GM18517 (cell line): ENCODE measurements around the gene THAP7.

Experiments used
- ATAC-seq: cut with Tn5 transposase; IDR thresholded peaks from one replicate; pipeline ENCODE4 v1.9.1; 2021; ENCODE audit warnings: mild to moderate bottlenecking, moderate library complexity; ENCODE audit not compliant: unreplicated experiment

Gene THAP7

GRCh38 chr22:20994128-20994901, 7.6 kb downstream of the THAP7 start:
- no peak for ATAC-seq

- ATAC-seq = no peak
Measured at GRCh38 chr22:20993304-20994127, 8.4 kb downstream of the THAP7 start.

DNA sequence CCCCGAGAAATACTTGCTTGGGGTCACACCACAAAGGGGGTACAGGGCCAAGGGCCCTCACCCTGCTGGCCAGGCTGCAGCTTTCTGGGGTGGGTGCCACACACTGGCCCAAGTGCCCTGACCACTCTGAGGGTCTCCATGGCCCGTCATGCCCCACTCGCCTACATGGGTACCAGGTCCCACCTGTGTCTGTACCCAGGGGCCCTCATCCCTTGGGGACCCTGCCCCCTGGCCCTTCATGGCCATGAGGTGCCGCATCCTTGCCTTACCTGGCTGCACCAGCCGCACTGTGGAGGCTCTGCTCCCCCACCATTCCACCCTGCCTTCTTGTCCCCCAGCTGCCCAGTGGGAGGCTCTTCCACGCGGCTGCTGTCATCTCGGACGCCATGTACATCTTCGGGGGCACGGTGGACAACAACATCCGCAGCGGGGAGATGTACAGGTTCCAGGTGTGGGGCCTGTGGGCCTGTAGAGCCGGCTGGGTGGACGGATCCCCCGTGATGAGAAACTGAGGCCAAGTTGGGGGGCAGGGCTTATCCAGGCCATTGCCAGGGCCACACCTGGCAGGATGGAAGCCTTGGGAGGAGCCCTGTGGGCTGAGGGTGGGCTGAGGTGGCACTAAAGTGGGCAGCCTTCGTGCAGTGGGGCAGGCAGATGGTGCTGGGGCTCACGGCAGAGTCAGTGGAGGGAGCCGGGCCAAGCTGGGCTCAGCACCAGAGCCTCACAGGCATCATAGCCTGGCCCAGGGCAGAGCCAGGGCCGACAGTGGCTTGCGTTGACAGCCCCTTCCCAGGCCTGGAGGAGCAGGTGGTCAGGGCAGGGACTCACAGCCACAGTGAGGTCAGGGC, 9.2 kb downstream of the THAP7 start:
- no peak for ATAC-seq

GRCh38 chr22:20992056-20992442, 9.9 kb downstream of the THAP7 start:
- no peak for ATAC-seq

DNA sequence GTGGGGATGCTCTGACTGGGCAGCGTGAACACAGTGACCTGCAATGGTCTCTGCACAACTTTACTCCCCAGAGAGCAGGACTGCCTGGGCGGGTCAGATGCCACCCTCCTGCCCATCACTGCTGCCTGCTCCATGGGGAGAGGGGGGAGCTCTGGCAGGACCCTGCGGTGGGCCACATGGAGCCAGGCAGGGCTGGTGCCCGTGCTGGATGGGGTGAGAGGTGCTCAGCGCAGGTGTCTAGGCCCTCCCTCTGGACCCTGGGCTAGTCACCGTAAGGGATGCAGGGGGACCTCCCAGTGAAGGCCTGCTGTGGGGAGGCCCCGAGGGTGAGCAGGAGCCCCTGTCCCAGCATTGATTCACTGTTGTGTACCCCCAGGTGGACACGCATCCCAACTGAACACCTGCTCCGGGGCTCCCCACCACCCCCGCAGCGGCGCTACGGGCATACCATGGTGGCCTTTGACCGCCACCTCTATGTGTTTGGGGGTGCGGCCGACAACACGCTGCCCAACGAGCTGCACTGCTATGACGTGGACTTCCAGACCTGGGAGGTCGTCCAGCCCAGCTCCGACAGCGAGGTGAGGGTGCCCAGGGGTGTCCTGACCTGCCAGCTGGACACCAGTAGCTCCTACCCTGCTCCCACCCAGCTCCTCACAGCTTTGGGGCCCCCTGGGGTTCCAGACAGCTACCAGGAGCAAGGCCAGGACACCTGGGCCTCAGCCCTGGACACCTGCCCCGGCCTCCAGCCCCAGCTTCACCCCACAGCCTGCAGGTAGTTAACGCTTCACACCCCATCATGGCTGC, 10.5 kb downstream of the THAP7 start:
- ATAC-seq = no peak

GRCh38 chr22:20990184-20991180, 11.4 kb downstream of the THAP7 start:
- ATAC-seq = no peak

GRCh38 chr22:20989323-20990138, 12.4 kb downstream of the THAP7 start:
- no peak for ATAC-seq

DNA sequence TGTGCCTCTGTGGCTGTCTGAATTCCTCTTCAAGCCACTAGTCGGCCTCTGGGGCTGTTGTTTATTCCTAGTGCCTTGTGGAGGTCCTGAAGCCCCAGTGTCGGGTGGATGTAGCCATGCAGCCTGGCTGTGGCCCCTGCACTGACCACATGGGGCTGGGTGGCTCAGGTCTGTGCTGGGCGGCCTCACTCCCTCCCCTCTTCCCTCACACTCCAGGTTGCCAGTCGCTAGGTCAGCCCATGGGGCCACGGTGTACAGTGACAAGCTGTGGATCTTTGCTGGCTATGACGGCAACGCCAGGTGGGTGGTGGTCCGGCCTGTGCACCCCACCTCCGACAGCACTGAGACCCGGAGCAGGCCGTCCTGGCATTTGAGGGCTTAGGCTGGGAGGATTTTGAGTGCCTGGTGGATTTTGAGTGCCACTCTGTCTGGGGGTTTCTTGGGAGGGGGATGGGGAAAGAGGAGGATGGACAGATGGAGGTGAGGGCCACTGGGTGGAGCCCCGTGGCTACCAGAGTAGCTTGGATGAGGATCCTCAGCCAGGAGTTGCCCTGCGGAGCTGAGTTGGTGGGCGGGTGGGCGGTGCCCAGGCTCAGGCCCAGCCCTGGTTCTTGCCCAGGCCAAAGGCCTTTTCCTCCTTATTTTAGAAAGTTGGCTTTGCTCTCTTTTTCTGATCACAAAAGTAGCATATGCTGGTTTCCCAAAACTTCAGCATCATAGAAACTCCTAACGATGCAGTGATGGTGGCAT, 13.2 kb downstream of the THAP7 start:
- no peak for ATAC-seq

- no peak for ATAC-seq
Measured at GRCh38 chr22:20987375-20987774, 14.5 kb downstream of the THAP7 start.

DNA sequence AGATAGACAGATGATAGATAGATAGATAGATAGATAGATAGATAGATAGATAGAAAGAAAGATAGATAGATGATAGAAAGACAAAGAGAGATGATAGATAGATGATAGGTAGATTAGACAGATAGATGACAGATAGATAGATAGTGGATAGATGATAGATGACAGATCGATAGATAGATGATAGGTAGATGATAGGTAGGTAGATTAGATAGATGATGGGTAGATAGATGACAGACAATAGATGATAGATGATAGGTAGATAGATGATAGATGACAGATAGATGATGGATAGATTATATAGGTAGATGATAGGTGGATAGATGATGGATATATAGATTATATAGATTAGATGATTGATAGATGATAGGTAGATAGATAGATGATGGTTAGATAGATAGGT, 15.6 kb downstream of the THAP7 start:
- no peak for ATAC-seq

GRCh38 chr22:20985720-20986119, 16.2 kb downstream of the THAP7 start:
- no peak for ATAC-seq

DNA sequence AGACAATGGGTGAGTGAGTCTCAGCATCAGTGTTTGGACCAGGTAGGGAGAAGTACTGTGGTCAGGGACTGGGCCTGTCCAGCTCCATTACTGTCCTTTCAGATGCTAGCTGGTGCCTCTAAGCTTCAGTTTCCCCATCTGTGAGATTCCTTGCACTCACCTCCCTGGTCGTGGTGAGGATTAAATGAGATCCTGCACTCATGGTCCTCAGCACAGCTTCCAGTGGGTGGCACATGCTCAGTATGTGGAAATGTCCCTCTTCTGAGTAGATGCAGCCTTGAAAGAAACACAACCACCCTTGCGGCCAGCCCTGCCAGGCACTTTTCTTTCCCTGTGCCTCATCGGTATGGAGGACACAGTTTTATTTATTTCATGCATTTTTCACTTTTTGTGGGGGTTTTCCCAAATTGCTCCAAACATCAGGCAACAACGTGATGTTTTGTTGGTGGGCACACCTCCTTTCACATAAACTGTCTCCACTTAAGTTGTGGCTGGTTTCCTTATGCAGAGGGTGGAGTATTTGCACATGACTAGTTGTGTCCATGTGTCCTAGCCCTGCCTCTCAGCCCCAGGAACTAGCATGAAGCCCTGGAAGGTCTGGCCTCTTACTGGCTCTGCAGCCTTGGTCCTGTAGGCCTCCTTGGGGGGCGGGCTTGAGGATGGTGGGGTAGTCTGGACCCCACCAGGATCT, 18.7 kb downstream of the THAP7 start:
- no peak for ATAC-seq

GRCh38 chr22:20982563-20982882, 19.4 kb downstream of the THAP7 start:
- no peak for ATAC-seq

GRCh38 chr22:20981787-20982562, 19.9 kb downstream of the THAP7 start, which contains the start of gene LZTR1:
Gene LZTR1, plus strand, starts transcription at chr22:20982297. Its CDS starts 75 bp downstream, at chr22:20982372.
- ATAC-seq = peak; percentile 83

DNA sequence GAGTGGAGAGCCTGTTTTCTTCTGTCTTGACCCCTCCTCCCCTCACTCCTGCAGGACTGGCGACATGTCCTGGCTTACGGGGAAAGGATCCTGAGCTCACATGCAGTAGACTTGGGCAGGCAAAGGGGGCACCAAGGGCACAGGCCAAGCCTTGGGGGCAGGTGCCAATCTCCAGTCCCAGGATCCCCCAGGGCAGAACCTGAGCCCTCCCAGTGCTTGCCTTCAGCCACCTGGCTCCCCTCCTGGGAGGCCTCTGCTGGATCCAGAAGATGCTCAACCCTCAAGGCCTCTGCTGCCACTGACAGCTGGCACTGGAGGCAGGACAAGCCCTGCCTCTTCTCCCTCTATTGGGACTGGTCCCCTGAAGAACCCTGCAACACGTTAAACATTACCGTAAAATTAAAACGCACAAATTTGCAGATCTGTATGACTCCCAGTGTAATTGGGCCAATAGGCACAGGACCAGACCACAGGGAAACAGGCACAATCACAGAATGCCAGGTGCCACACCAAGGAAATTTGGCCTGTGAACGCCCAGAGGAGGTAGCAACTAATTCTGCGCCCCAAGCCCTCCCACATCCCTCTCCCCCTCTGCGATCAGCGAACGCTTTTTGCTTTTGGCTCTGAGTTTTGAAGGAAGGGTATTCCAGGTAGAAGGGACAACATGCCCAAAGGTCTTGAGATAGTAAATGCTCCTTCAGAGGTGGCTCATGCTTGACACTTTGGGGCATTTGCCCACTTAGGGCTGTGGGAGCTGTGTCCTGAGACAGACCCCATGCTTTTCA, 20.8 kb downstream of the THAP7 start:
- no peak for ATAC-seq

GRCh38 chr22:20980523-20980922, 21.4 kb downstream of the THAP7 start:
- ATAC-seq = no peak
